GM12878 (cell line): ENCODE data around the gene BAG5. TPM values are rescaled to one million over a fixed set of nuclear protein-coding genes. Genes with fewer than 3 reads are reported as not detected.

Experiments used
- ATAC-seq: fragments of 200-7000 bp; cut with Tn5 transposase; 3 replicates; pipeline ENCODE4 v1.9.1; 2020; ENCODE audit warnings: mild to moderate bottlenecking, moderate library complexity
- BruUV-seq: library from RNA; stranded (reverse); fragments of 400-500 nt; replicated peaks from 2 replicates; lab custom pipeline; 2021; lab: Mats Ljungman, UMichigan
- CTCF ChIA-PET: fragments of 300-600 bp; sonication (Branson Sonifier 250); formaldehyde crosslinking; extraction: SDS; loops from one replicate; lab custom pipeline; 2021; ENCODE audit warnings: inconsistent platforms; lab: Yijun Ruan, JAX
- POLR2A ChIA-PET: fragments of 350-600 bp; formaldehyde crosslinking; extraction: SDS; loops from one replicate; lab custom pipeline; 2021; ENCODE audit warnings: inconsistent platforms; lab: Charles Lee
- RAD21 ChIA-PET: fragments of 300-600 bp; sonication (Branson Sonifier 250); formaldehyde crosslinking; loops from one replicate; lab custom pipeline; 2023; ENCODE audit warnings: antibody characterized with exemption; ENCODE audit not compliant: unreplicated experiment; lab: Charles Lee
- SMC1A ChIA-PET: fragments of 300-600 bp; sonication (Branson Sonifier 250); formaldehyde crosslinking; loops from one replicate; lab custom pipeline; 2023; ENCODE audit not compliant: unreplicated experiment, uncharacterized antibody; lab: Charles Lee
- DNase-seq: peaks from one replicate; pipeline ENCODE4 v3.0.0-alpha.2; 2011; ENCODE audit warnings: low read depth, low spot score
- FAIRE-seq: peaks from 3 replicates; lab custom pipeline; 2011; peaks lifted over from hg19 to GRCh38; lab: Jason Lieb, UNC
- H2AFZ ChIP-seq: 2 replicates; pipeline ENCODE4 v1.6.0; 2011; ENCODE audit warnings: low read depth, low read length, control low read depth; ENCODE audit not compliant: control insufficient read depth
- H3K27ac ChIP-seq: 2 replicates; pipeline ENCODE4 v1.5.1; 2011; ENCODE audit warnings: control low read depth; ENCODE audit not compliant: control insufficient read depth, insufficient read depth
- H3K27me3 ChIP-seq, 2 experiments: replicated peaks in 1 of 2; 2 replicates each; pipeline versions ENCODE4 v1.6.0 to v1.6.1; 2011; ENCODE audit warnings: low read length in 1 of 2; ENCODE audit not compliant: control insufficient read depth in 2 of 2, insufficient read depth in 2 of 2
- H3K36me3 ChIP-seq, 2 experiments: 2 replicates each; pipeline ENCODE4 v1.5.1; 2011; ENCODE audit warnings: low read length in 1 of 2; ENCODE audit not compliant: control insufficient read depth in 2 of 2, insufficient read depth in 2 of 2
- H3K4me1 ChIP-seq: 2 replicates; pipeline ENCODE4 v1.6.1; 2011; ENCODE audit warnings: mild to moderate bottlenecking, low read length, moderate library complexity, mixed read lengths; ENCODE audit not compliant: control insufficient read depth, insufficient read depth
- H3K4me2 ChIP-seq: 2 replicates; pipeline ENCODE4 v1.6.0; 2011; ENCODE audit warnings: control low read depth; ENCODE audit not compliant: control insufficient read depth, insufficient read depth
- H3K4me3 ChIP-seq: fragments of 200-600 bp; sonication (generic); 2 replicates; pipeline ENCODE4 v1.5.1; 2016
- H3K79me2 ChIP-seq: 2 replicates; pipeline ENCODE4 v1.6.0; 2011; ENCODE audit warnings: low read length; ENCODE audit not compliant: control insufficient read depth, insufficient read depth
- H3K9ac ChIP-seq: 2 replicates; pipeline ENCODE4 v1.8.0; 2011; ENCODE audit warnings: low read length, control low read depth, mixed read lengths; ENCODE audit not compliant: control insufficient read depth, insufficient read depth
- H3K9me3 ChIP-seq: replicated peaks from 3 replicates; pipeline ENCODE4 v1.5.1; 2011; ENCODE audit warnings: mild to moderate bottlenecking, low read length; ENCODE audit not compliant: control insufficient read depth, insufficient read depth
- H4K20me1 ChIP-seq: 2 replicates; pipeline ENCODE4 v1.6.0; 2011; ENCODE audit not compliant: control insufficient read depth, insufficient read depth
- MXI1 ChIP-seq: fragments of 150-350 bp; IDR thresholded peaks from 2 replicates; pipeline ENCODE4 v1.6.1; 2011; ENCODE audit warnings: low read depth, mild to moderate bottlenecking, inconsistent platforms, low read length, improper control_type of control experiment
- RB1 ChIP-seq: fragments of 450-650 bp; formaldehyde crosslinking; IDR thresholded peaks from 2 replicates; pipeline ENCODE4 v1.6.1; 2017; ENCODE audit warnings: mild to moderate bottlenecking, borderline replicate concordance
- RCOR1 ChIP-seq: conservative IDR thresholded peaks from 2 replicates; pipeline ENCODE4 v1.6.1; 2012; ENCODE audit warnings: low read depth, low read length, improper control_type of control experiment
- ZBED1 ChIP-seq: IDR thresholded peaks from 2 replicates; pipeline ENCODE4 v1.6.1; 2016; ENCODE audit warnings: borderline replicate concordance
- ZNF687 ChIP-seq: fragments of 450-650 bp; IDR thresholded peaks from 2 replicates; pipeline ENCODE4 v1.6.1; 2017; ENCODE audit warnings: mild to moderate bottlenecking, moderate library complexity
- WGBS: methylation state at CpG from one replicate; pipeline ENCODE4 v1.1.6; 2016; ENCODE audit warnings: low lambda C conversion rate; ENCODE audit not compliant: insufficient replicate concordance, insufficient coverage; ENCODE audit errors: missing lambda C conversion rate; 5-methylcytosine and 5-hydroxymethylcytosine counted together
- in situ Hi-C: fragments of 300-500 bp; cut with MboI; formaldehyde crosslinking; loops from 9 replicates; pipeline ENCODE4 v1.14.3; 2018; ENCODE audit warnings: mixed read lengths
- intact Hi-C: fragments of 100-400 bp; cut with micrococcal nuclease; formaldehyde crosslinking; loops from one replicate; pipeline ENCODE4 v1.14.2; 2022; ENCODE audit not compliant: unreplicated experiment
- polyA plus RNA-seq, 11 experiments: library from polyadenylated mRNA; depleted of rRNA in 4 of 11; unstranded in 6 of 11; stranded (reverse) in 5 of 11; fragments of >200 nt; fragmentation: Nextera tagmentation in 4 of 11; fragmentation: Illumina TruSeq in 1 of 11; extraction: Ambion mirVana in 4 of 11; extraction: Trizol in 1 of 11; gene quantifications; 1 replicate in 1 of 11; 2 replicates in 10 of 11; pipeline versions ENCODE4 v1.2.1 to v1.2.3, GENCODE V29; 2011 to 2016; ENCODE audit warnings: inconsistent platforms in 2 of 11, missing spikeins in 2 of 11, low read depth in 1 of 11
- total RNA-seq, 4 experiments: library from RNA; depleted of rRNA in 3 of 4; stranded (reverse); fragments of >200 nt in 3 of 4; fragmentation: Illumina TruSeq in 1 of 4; extraction: Trizol in 1 of 4; gene quantifications; 2 replicates each; pipeline versions ENCODE4 v1.2.1 to v1.2.3, GENCODE V29; 2013 to 2021

Gene BAG5
- total and polyA plus RNA-seq, 10 of the 15 experiments (the other 5 are each of a cell fraction or from before 2014, with no cell fraction given): 9.9 to 30.5 (median 20.1) TPM

- no TSS peak for BruUV-seq
- ChIA-PET POLR2A (interaction anchor here (0.6 kb wide), 1 partner anchor 33 kb away, joined by 3 read pairs; no protein-coding TSS in a partner anchor), CTCF (no interaction called here)
Measured at GRCh38 chr14:103536693-103537092, 25.8 kb downstream of the BAG5 start.

More at GRCh38 chr14:103536693-103537092, 25.8 kb downstream of the BAG5 start:
- H3K9me3 ChIP-seq: no peaks in the 10 kb centered on the region
- no peak overlapping the region for H3K4me2 ChIP-seq
- H3K79me2 ChIP-seq: no peaks in the 10 kb centered on the region
- in situ Hi-C loops: no loop called here
- H3K9ac ChIP-seq: no peak overlapping the region
- TF ChIP-seq RB1 (no peak), ZBED1 (no peak), ZNF687 (no peak), MXI1 (no peak), RCOR1 (no peak)
- no peak overlapping the region for H3K27ac ChIP-seq
- no peaks in the 10 kb centered on the region for H3K4me1 ChIP-seq
- intact Hi-C loops: no loop called here
- no peaks in the 10 kb centered on the region for H3K27me3 ChIP-seq
- DNase-seq (no peak), FAIRE-seq (no peak), ATAC-seq (no peak)
- ChIA-PET SMC1A (no interaction called here), RAD21 (no interaction called here)
- H2AFZ ChIP-seq: no peak overlapping the region
- H3K4me3 ChIP-seq: no peak overlapping the region
- 84% methylated on average over 9 of the region's 9 CpGs for WGBS
- H4K20me1 ChIP-seq: no peaks in the 10 kb centered on the region
- peaks cover 0 to 6% of the 10 kb centered on the region in 2 experiments; a peak in 2 of 4 replicates for H3K36me3 ChIP-seq
